GM21723 (cell line): ENCODE measurements around the gene PANX2.

ENCODE experiments used
- ATAC-seq: cut with Tn5 transposase; IDR thresholded peaks from one replicate; pipeline ENCODE4 v1.9.1; 2021; ENCODE audit warnings: mild to moderate bottlenecking, moderate library complexity; ENCODE audit not compliant: unreplicated experiment

The PANX2 gene

GRCh38 chr22:50227579-50228215 lies 57.2 kb downstream of the PANX2 start:
- ATAC-seq, result no peak

GRCh38 chr22:50228366-50228765 lies 57.8 kb downstream of the PANX2 start:
- ATAC-seq, result no peak

DNA sequence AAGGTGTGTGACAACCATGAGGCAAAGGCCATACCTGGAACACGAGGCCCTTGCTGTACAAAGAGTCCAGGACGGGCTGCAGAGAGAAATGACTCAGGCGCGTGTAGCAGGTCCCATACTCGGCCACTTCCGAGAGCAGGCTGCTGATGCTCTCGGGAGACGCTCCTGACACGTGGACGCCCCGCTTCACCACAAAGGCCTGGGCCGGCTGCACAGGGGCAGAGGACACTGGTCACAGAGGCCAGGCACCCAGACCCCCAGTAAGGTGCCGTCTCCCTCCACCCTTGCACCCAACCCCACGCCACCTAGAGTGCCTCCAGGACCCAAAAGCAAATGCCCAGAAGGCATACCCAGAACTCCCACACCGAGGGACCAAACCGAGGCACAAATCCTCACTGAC lies 58.8 kb downstream of the PANX2 start:
- ATAC-seq, result no peak
